Neural crest cell (in vitro differentiated cells): ENCODE results near the gene BUB3. TPM values are rescaled to one million over a fixed set of nuclear protein-coding genes. Genes with fewer than 3 reads are reported as not detected.

ENCODE experiments used
- DNase-seq: peaks from one replicate; pipeline ENCODE4 v3.0.0; 2021; ENCODE audit warnings: low read depth, mixed read lengths, low spot score
- H3K27ac Mint-ChIP-seq: one replicate; pipeline ENCODE4 v1.8.0; 2021; ENCODE audit warnings: mild to moderate bottlenecking, mixed read lengths; ENCODE audit not compliant: unreplicated experiment
- H3K27me3 Mint-ChIP-seq: 2 replicates; pipeline ENCODE4 v1.8.0; 2021; ENCODE audit warnings: low read depth, mild to moderate bottlenecking, mixed read lengths
- H3K36me3 Mint-ChIP-seq: 2 replicates; pipeline ENCODE4 v1.8.0; 2021; ENCODE audit warnings: low read depth, mild to moderate bottlenecking, mixed read lengths
- H3K4me1 Mint-ChIP-seq: 2 replicates; pipeline ENCODE4 v1.8.0; 2021; ENCODE audit warnings: mixed read lengths
- H3K4me3 Mint-ChIP-seq: one replicate; pipeline ENCODE4 v1.8.0; 2021; ENCODE audit warnings: mild to moderate bottlenecking, mixed read lengths
- H3K9me3 Mint-ChIP-seq: 2 replicates; pipeline ENCODE4 v1.8.0; 2021; ENCODE audit warnings: mixed read lengths
- CTCF ChIP-seq: fragments of 200-600 bp; sonication (generic); conservative IDR thresholded peaks from 2 replicates; pipeline ENCODE4 v1.5.0; 2021; ENCODE audit warnings: antibody characterized with exemption, mild to moderate bottlenecking
- total RNA-seq: library from RNA; stranded (reverse); gene quantifications from 2 replicates; pipeline ENCODE4 v1.2.1, GENCODE V29; 2021

Gene BUB3
- total RNA-seq, 1 donor from 2014 or later, result 171 TPM

GRCh38 chr10:123191886-123192285, 37.7 kb downstream of the BUB3 start:
- Mint-ChIP-seq H3K27me3 (no peaks in the 10 kb centered on the region), H3K27ac (no peak overlapping the region)

GRCh38 chr10:123194056-123194455, 39.9 kb downstream of the BUB3 start:
- H3K27ac Mint-ChIP-seq, result no peak overlapping the region
- H3K36me3 Mint-ChIP-seq, result peaks cover 8% of the 10 kb centered on the region
- no peaks in the 10 kb centered on the region for H3K27me3 Mint-ChIP-seq
- no peak overlapping the region for H3K4me3 Mint-ChIP-seq
- DNase-seq, result no peak
- no peak for TF ChIP-seq CTCF
- H3K4me1 Mint-ChIP-seq, result no peaks in the 10 kb centered on the region
- H3K9me3 Mint-ChIP-seq, result no peaks in the 10 kb centered on the region

More at GRCh38 chr10:123191886-123192285, 37.7 kb downstream of the BUB3 start:
- Mint-ChIP-seq H3K36me3 (peaks cover 9% of the 10 kb centered on the region), H3K4me3 (no peak overlapping the region), H3K4me1 (no peaks in the 10 kb centered on the region), H3K9me3 (no peaks in the 10 kb centered on the region)
- DNase-seq, result no peak
- no peak for TF ChIP-seq CTCF

- Mint-ChIP-seq H3K27ac (no peak overlapping the region), H3K4me3 (no peak overlapping the region), H3K27me3 (no peaks in the 10 kb centered on the region), H3K36me3 (peaks cover 5% of the 10 kb centered on the region), H3K9me3 (peaks cover 2% of the 10 kb centered on the region), H3K4me1 (peaks cover 4% of the 10 kb centered on the region)
- no peak for DNase-seq
- no peak for TF ChIP-seq CTCF
Measured at GRCh38 chr10:123200531-123200930, 46.3 kb downstream of the BUB3 start.

GRCh38 chr10:123202506-123202905, 48.3 kb downstream of the BUB3 start:
- no peak for DNase-seq
- Mint-ChIP-seq H3K27me3 (no peaks in the 10 kb centered on the region), H3K9me3 (peaks cover 2% of the 10 kb centered on the region), H3K4me3 (no peak overlapping the region), H3K27ac (peak overlapping the region; percentile 93), H3K4me1 (peaks cover 4% of the 10 kb centered on the region), H3K36me3 (peaks cover 9% of the 10 kb centered on the region)
- no peak for TF ChIP-seq CTCF

GRCh38 chr10:123203393-123204126, 49.4 kb downstream of the BUB3 start:
- no peak overlapping the region for H3K27ac Mint-ChIP-seq
- no peak overlapping the region for H3K4me3 Mint-ChIP-seq
- DNase-seq, result no peak
- TF ChIP-seq CTCF, result no peak
- H3K27me3 Mint-ChIP-seq, result no peaks in the 10 kb centered on the region
- peaks cover 17% of the 10 kb centered on the region for H3K36me3 Mint-ChIP-seq
- peaks cover 9% of the 10 kb centered on the region for H3K9me3 Mint-ChIP-seq
- peaks cover 4% of the 10 kb centered on the region for H3K4me1 Mint-ChIP-seq
